ENCODE measurements around the gene GNB1L.

The GNB1L gene, protein sequence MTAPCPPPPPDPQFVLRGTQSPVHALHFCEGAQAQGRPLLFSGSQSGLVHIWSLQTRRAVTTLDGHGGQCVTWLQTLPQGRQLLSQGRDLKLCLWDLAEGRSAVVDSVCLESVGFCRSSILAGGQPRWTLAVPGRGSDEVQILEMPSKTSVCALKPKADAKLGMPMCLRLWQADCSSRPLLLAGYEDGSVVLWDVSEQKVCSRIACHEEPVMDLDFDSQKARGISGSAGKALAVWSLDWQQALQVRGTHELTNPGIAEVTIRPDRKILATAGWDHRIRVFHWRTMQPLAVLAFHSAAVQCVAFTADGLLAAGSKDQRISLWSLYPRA

GRCh38 chr22:19854778-19855503 is at the start of gene GNB1L, which contains the start of gene RTL10:
GNB1L (minus strand) TSS chr22:19854874; CDS start chr22:19821355, 33,519 bp downstream.
RTL10 (minus strand) TSS chr22:19854874; CDS start chr22:19852261, 2,613 bp downstream.
- DNase-seq (ENCODE audit: low spot score), result peak; percentile 98
- TF ChIP-seq, protein P1, sequence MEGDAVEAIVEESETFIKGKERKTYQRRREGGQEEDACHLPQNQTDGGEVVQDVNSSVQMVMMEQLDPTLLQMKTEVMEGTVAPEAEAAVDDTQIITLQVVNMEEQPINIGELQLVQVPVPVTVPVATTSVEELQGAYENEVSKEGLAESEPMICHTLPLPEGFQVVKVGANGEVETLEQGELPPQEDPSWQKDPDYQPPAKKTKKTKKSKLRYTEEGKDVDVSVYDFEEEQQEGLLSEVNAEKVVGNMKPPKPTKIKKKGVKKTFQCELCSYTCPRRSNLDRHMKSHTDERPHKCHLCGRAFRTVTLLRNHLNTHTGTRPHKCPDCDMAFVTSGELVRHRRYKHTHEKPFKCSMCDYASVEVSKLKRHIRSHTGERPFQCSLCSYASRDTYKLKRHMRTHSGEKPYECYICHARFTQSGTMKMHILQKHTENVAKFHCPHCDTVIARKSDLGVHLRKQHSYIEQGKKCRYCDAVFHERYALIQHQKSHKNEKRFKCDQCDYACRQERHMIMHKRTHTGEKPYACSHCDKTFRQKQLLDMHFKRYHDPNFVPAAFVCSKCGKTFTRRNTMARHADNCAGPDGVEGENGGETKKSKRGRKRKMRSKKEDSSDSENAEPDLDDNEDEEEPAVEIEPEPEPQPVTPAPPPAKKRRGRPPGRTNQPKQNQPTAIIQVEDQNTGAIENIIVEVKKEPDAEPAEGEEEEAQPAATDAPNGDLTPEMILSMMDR (IDR thresholded peaks at IDR 0.05; ENCODE audit: extremely low read depth, missing control alignments), result no peak

DNA sequence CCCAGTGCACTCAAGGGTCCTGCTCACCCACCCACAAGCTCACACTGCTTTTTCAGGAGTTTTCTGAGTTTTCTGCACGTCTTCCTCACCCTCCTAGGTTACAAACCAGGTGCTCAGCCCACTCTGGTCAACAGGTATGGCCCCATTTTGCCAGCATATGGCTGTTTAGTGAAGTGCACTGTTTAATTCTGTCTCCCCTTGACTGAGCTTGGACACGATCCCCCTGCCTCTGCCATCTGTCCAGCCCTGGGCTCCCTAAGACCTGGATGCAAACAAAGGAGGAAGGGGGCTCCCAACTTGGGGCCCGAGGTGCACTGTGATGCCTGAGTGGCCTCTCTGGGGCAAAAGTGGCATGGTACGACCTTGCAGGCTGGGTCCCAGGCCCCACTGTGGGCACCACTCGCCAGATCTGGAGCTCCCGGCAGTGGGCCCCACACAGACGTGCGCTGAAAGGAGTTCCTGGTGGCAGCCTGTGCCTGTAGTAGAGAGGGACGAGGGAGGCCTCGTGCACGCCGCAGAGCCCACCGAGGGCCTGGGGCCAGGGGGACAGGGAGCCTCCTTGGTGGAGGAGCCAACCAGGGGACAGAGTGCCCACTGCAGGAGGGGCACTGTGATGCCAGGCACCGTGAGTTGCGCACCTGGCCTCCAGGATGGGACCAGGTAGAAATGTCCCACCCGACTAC is 49.6 kb upstream of the GNB1L start:
- TF ChIP-seq, protein P1 (IDR thresholded peaks at IDR 0.05; ENCODE audit: extremely low read depth, missing control alignments), result no peak
- no peak for DNase-seq (ENCODE audit: low spot score)

DNA sequence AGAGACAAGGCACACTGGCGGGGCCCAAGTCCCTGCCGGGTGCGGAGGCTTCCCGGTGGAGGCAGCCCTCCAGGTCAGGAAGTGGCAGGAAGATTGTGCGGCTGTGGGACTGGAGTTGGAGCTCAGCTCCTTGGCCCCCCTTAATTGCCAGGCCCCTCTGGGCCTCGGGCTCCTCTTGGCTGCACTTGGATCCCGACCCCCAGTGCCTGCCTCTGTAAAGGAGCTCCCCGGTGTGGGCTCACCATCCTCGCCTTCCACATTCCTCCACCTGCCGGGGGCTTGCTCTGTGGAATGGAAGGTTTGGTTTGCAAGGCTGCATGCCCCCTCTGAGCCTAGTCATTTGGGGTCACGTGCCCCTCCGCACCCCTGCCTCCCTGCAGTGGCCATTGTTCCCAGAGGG is 48.8 kb upstream of the GNB1L start:
- TF ChIP-seq, protein P1 (IDR thresholded peaks at IDR 0.05; ENCODE audit: extremely low read depth, missing control alignments), result no peak
- DNase-seq (ENCODE audit: low spot score), result no peak

DNA sequence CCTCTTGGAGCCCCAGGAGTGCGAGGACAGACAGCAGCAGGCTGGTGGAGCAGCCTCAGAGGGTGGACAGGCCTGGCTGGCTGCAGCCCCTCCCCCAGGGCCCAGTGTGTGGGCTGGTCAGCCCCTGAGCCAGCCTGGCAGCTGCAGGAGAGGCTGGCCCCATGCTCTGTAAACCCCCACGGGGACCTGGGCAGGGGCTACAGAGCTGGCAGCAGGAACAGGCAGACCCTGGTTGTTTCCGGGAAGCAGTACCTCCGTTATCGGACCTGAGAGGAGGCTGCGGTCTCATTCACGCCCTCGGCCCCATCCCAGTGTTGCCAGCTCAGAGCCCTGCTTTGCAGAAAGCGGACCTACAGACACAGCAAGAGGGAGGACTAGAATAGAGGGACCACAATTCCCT is 48.4 kb upstream of the GNB1L start:
- no peak for DNase-seq (ENCODE audit: low spot score)

GRCh38 chr22:19902245-19902715 is 47.6 kb upstream of the GNB1L start:
- no peak for DNase-seq (ENCODE audit: low spot score)
- TF ChIP-seq, protein P1 (IDR thresholded peaks at IDR 0.05; ENCODE audit: extremely low read depth, missing control alignments), result no peak

More for the DNA sequence above, 48.4 kb upstream of the GNB1L start:
- TF ChIP-seq, protein P1 (IDR thresholded peaks at IDR 0.05; ENCODE audit: extremely low read depth, missing control alignments), result no peak

DNA sequence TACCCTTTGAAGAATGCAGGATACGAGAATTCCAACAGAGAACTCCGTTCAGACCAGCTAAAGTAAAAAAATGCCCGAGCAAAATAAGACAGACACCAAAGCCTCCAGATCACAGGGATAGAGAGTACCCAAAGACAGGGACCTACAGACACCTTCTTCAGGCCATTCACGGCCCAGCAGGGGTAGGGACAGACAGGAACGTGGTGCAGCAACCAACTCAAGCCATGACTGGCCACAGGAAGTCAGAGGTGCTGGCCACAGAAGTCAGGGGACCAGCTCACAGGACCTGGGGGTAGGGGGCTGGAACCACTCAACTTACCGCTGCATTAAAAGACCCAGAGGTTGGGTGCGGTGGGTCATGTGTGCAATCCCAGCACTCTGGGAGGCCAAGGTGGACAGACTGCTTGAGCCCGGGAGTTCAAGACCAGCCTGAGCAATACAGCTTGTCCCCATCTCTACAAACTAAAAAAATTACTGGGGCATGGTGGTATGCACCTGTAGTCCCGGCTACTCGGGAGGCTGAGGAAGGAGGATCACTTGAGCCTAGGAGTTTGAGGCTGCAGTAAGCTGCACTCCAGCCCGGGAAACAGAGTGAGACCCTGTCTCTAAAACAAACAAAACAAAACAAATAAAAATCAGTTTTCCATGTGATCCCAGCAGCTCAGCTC is 47.0 kb upstream of the GNB1L start:
- TF ChIP-seq, protein P1 (IDR thresholded peaks at IDR 0.05; ENCODE audit: extremely low read depth, missing control alignments), result no peak
- no peak for DNase-seq (ENCODE audit: low spot score)

All from GM20000 (cell line).